ENCODE results near the gene CNN2. TPM values are rescaled to one million over a fixed set of nuclear protein-coding genes. Genes with fewer than 3 reads are reported as not detected.

CNN2 gene
- total and polyA plus RNA-seq, 12 donors: 6.9 to 64.9 (median 42.7) TPM

DNA sequence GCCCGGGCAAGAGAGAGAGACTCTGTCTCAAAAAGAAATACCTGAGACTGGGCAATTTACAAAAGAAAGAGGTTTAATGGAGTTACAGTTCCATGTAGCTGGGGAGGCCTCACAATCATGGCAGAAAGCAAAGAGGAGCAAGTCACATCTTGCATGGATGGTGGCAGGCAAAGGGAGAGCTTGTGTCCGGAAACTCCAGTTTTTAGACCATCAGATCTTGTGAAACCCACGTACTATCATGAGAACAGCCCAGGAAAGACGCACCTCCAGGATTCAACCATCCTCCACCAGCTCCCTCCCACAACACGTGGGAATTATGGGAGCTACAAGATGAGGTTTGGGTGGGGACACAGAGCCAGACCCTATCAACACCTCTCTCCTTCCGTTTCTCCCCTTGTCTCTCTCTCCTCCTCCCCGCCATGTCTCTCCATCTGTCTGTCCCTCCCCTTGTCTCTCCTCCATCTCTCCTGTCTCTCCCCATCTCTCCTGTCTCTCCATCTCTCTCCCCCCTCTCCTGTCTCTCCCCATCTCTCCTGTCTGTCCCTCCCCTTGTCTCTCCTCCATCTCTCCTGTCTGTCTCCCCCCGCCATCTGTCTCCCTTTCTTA, 58.7 kb downstream of the CNN2 start:
- no peak overlapping the region for H3K4me3 ChIP-seq
- intact Hi-C loops (cut with DNase I): no loop called here
- H3K9me3 ChIP-seq (replicated peaks in 1 of 3): no peaks in the 10 kb centered on the region
- H3K27ac ChIP-seq: no peak overlapping the region
- DNase-seq: no peak
- TF ChIP-seq POLR2A (IDR thresholded peaks at IDR 0.05): no peak
- no peak for TF ChIP-seq CTCF (IDR thresholded peaks at IDR 0.05)
- H3K4me1 ChIP-seq (replicated peaks in 1 of 2): peaks cover 5 to 16% of the 10 kb centered on the region in 2 donors
- H3K27me3 ChIP-seq: no peaks in the 10 kb centered on the region
- WGBS, 4 donors: 64 to 74% (median 73%) methylated on average over 8 of the region's 8 CpGs
- peaks cover 0 to 21% of the 10 kb centered on the region in 2 donors for H3K36me3 ChIP-seq (replicated peaks in 1 of 2)

DNA sequence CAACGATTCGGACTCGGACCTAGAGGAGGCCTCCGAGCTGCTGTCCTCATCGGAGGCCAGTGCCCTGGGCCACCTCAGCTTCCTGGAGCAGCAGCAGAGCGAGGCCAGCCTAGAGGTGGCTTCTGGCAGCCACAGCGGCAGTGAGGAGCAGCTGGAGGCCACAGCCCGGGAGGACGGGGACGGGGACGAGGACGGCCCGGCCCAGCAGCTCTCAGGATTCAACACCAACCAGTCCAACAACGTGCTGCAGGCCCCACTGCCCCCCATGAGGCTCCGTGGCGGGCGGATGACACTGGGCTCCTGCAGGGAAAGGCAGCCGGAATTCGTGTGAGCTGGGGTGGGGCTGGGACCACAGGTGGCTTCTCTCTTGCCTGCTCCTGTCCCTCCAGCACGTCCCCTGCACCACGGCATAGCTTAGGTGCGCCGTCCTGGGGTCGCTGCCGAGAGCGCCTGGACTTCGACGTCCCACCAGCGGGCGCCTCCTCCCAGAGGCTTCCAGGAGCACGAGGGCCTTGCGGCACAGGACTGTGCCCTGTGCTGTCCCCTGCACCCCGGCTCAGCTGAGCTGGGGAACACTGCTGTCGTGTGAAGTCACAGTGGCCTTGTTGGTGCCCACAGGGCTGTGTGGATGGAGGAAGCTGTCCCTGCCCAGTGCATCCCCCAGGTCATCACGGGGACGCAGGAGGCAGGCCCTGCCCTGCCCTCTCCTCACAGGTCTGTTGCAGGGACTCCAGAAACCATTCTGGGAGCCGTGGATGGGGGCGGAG, 59.5 kb downstream of the CNN2 start:
- H3K4me1 ChIP-seq (replicated peaks in 1 of 2): peaks cover 5 to 16% of the 10 kb centered on the region in 2 donors
- H3K36me3 ChIP-seq (replicated peaks in 1 of 2): peaks cover 0 to 26% of the 10 kb centered on the region in 2 donors
- no peaks in the 10 kb centered on the region for H3K27me3 ChIP-seq
- no peak overlapping the region for H3K4me3 ChIP-seq
- DNase-seq: no peak
- intact Hi-C loops (cut with DNase I): no loop called here
- no peak for TF ChIP-seq CTCF (IDR thresholded peaks at IDR 0.05)
- TF ChIP-seq POLR2A (IDR thresholded peaks at IDR 0.05): no peak
- H3K9me3 ChIP-seq (replicated peaks in 1 of 3): no peaks in the 10 kb centered on the region
- H3K27ac ChIP-seq: no peak overlapping the region
- WGBS, 4 donors: 69 to 79% (median 73%) methylated on average over 17 to 38 of the region's 38 CpGs

- Histone ChIP-seq H3K4me3 (no peak overlapping the region), H3K27ac (no peak overlapping the region), H3K9me3 (replicated peaks in 1 of 3) (no peaks in the 10 kb centered on the region), H3K4me1 (replicated peaks in 1 of 2) (peaks cover 5 to 16% of the 10 kb centered on the region in 2 donors), H3K36me3 (replicated peaks in 1 of 2) (peaks cover 0 to 34% of the 10 kb centered on the region in 2 donors), H3K27me3 (no peaks in the 10 kb centered on the region)
- WGBS, 4 donors: 75 to 80% (median 79%) methylated on average over 14 to 21 of the region's 21 CpGs
- no peak for DNase-seq
- no peak for TF ChIP-seq CTCF (IDR thresholded peaks at IDR 0.05)
- no peak for TF ChIP-seq POLR2A (IDR thresholded peaks at IDR 0.05)
- intact Hi-C loops (cut with DNase I): no loop called here
These were observed 60.2 kb downstream of the CNN2 start for GRCh38 chr19:1086613-1087012.

DNA sequence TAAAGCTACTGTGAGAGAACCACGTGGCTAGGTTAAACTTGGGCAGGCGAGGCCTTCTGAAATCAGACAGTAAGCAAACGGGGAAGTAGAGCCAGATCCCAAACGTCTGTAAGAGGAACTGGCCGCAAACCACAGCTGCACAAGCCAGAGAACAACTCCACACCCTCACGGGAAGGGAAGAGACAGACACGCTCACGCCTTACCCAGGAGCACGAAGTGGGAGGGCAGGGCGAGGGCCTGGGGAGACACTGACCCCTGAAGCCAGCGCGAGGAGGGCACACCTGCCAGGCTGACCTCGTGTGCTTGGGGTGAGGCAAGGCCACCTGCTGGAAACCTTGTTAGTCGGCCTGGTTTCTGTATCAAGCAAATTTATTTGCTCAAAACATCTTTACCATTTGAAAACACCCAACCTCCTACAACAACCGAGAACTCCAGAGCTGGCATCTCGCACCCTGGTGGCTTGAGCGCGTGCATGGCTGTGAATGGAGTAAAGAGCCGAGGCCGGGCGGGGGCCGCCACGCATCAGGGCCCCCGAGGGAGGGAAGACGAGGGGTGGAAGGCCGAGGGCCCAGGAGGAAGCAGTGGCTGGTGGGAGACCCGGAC, 61.5 kb downstream of the CNN2 start:
- H3K36me3 ChIP-seq (replicated peaks in 1 of 2): peaks cover 0 to 42% of the 10 kb centered on the region in 2 donors
- intact Hi-C loops (cut with DNase I): no loop called here
- DNase-seq: peak in 3 of 7 donors; percentile 57 to 68 (median 58)
- no peak for TF ChIP-seq CTCF (IDR thresholded peaks at IDR 0.05)
- no peak for TF ChIP-seq POLR2A (IDR thresholded peaks at IDR 0.05)
- peaks cover 2 to 9% of the 10 kb centered on the region in 2 donors for H3K4me1 ChIP-seq (replicated peaks in 1 of 2)
- H3K27me3 ChIP-seq: no peaks in the 10 kb centered on the region
- peak overlapping the region in 3 of 5 donors; percentile 42 to 80 (median 56) for H3K27ac ChIP-seq
- no peak overlapping the region for H3K4me3 ChIP-seq
- WGBS, 4 donors: 65 to 77% (median 66%) methylated on average over 26 to 27 of the region's 27 CpGs
- no peaks in the 10 kb centered on the region for H3K9me3 ChIP-seq (replicated peaks in 1 of 3)
